Measurements from ENCODE around the gene DGKD. TPM values are rescaled to one million over a fixed set of nuclear protein-coding genes. Genes with fewer than 3 reads are reported as not detected.

The DGKD gene
- total RNA-seq, 1 donor from 2014 or later, result 17.7 TPM

- H3K36me3 ChIP-seq (ENCODE audit: insufficient read depth, low read length), result peaks cover 6% of the 10 kb centered on the region
- no peak overlapping the region for H3K4me3 Mint-ChIP-seq (ENCODE audit: unreplicated experiment)
- H3K27me3 ChIP-seq (ENCODE audit: insufficient read depth, low read length), result no peaks in the 10 kb centered on the region
- no peaks in the 10 kb centered on the region for H3K79me2 ChIP-seq (ENCODE audit: insufficient read depth, low read length)
- no peak overlapping the region for H3K9ac ChIP-seq (ENCODE audit: low read length)
- no peak overlapping the region for H3K27ac Mint-ChIP-seq (ENCODE audit: unreplicated experiment)
- peaks cover 15% of the 10 kb centered on the region for H3K9me3 Mint-ChIP-seq (ENCODE audit: unreplicated experiment)
- no peak overlapping the region for H2AFZ ChIP-seq (ENCODE audit: low read depth, low read length)
- H3K36me3 Mint-ChIP-seq (ENCODE audit: low read depth, unreplicated experiment), result peaks cover 14% of the 10 kb centered on the region
- TF ChIP-seq EZH2 (IDR thresholded peaks at IDR 0.05; ENCODE audit: insufficient read depth, low read length) (no peak), CTCF (IDR thresholded peaks at IDR 0.05; ENCODE audit: insufficient read depth, low read depth, low read length) (no peak)
- H3K9me3 ChIP-seq (ENCODE audit: insufficient read depth, low read depth, low read length), result no peaks in the 10 kb centered on the region
- no peak for DNase-seq (ENCODE audit: low read depth)
- H3K4me3 ChIP-seq (ENCODE audit: insufficient read depth, low read depth, low read length), result no peak overlapping the region
- FAIRE-seq, result no peak
- no peaks in the 10 kb centered on the region for H3K27me3 Mint-ChIP-seq (ENCODE audit: low read depth, unreplicated experiment)
- no peaks in the 10 kb centered on the region for H4K20me1 ChIP-seq (ENCODE audit: insufficient read depth, low read length)
- H3K4me1 Mint-ChIP-seq (ENCODE audit: low read depth, unreplicated experiment), result peaks cover 15% of the 10 kb centered on the region
- peaks cover 13% of the 10 kb centered on the region for H3K4me1 ChIP-seq (ENCODE audit: insufficient read depth, low read length)
- no peak overlapping the region for H3K27ac ChIP-seq (ENCODE audit: low read depth, low read length)
- H3K4me2 ChIP-seq (ENCODE audit: low read length), result no peak overlapping the region
Measured at GRCh38 chr2:233498126-233498525, 143.8 kb downstream of the DGKD start.

- H3K36me3 Mint-ChIP-seq (ENCODE audit: low read depth, unreplicated experiment), result peaks cover 19% of the 10 kb centered on the region
- Histone ChIP-seq H3K9ac (ENCODE audit: low read length) (no peak overlapping the region), H3K79me2 (ENCODE audit: insufficient read depth, low read length) (no peaks in the 10 kb centered on the region), H4K20me1 (ENCODE audit: insufficient read depth, low read length) (no peaks in the 10 kb centered on the region), H3K36me3 (ENCODE audit: insufficient read depth, low read length) (peaks cover 6% of the 10 kb centered on the region), H3K27ac (ENCODE audit: low read depth, low read length) (no peak overlapping the region), H3K4me3 (ENCODE audit: insufficient read depth, low read depth, low read length) (no peak overlapping the region), H3K4me1 (ENCODE audit: insufficient read depth, low read length) (peaks cover 13% of the 10 kb centered on the region), H3K4me2 (ENCODE audit: low read length) (no peak overlapping the region), H3K27me3 (ENCODE audit: insufficient read depth, low read length) (no peaks in the 10 kb centered on the region), H2AFZ (ENCODE audit: low read depth, low read length) (no peak overlapping the region), H3K9me3 (ENCODE audit: insufficient read depth, low read depth, low read length) (no peaks in the 10 kb centered on the region)
- H3K4me1 Mint-ChIP-seq (ENCODE audit: low read depth, unreplicated experiment), result peaks cover 15% of the 10 kb centered on the region
- H3K4me3 Mint-ChIP-seq (ENCODE audit: unreplicated experiment), result no peak overlapping the region
- no peaks in the 10 kb centered on the region for H3K27me3 Mint-ChIP-seq (ENCODE audit: low read depth, unreplicated experiment)
- FAIRE-seq, result no peak
- H3K27ac Mint-ChIP-seq (ENCODE audit: unreplicated experiment), result peak overlapping the region; percentile 5
- H3K9me3 Mint-ChIP-seq (ENCODE audit: unreplicated experiment), result peaks cover 20% of the 10 kb centered on the region
- DNase-seq (ENCODE audit: low read depth), result no peak
- TF ChIP-seq EZH2 (IDR thresholded peaks at IDR 0.05; ENCODE audit: insufficient read depth, low read length) (no peak), CTCF (IDR thresholded peaks at IDR 0.05; ENCODE audit: insufficient read depth, low read depth, low read length) (no peak)
Measured at GRCh38 chr2:233499928-233500327, 145.6 kb downstream of the DGKD start.

- Histone ChIP-seq H3K9ac (ENCODE audit: low read length) (peak overlapping the region; percentile 1), H3K4me1 (ENCODE audit: insufficient read depth, low read length) (peaks cover 13% of the 10 kb centered on the region), H3K4me3 (ENCODE audit: insufficient read depth, low read depth, low read length) (no peak overlapping the region), H3K27me3 (ENCODE audit: insufficient read depth, low read length) (no peaks in the 10 kb centered on the region), H2AFZ (ENCODE audit: low read depth, low read length) (no peak overlapping the region), H4K20me1 (ENCODE audit: insufficient read depth, low read length) (no peaks in the 10 kb centered on the region), H3K4me2 (ENCODE audit: low read length) (peak overlapping the region; percentile 2), H3K9me3 (ENCODE audit: insufficient read depth, low read depth, low read length) (no peaks in the 10 kb centered on the region), H3K36me3 (ENCODE audit: insufficient read depth, low read length) (peaks cover 4% of the 10 kb centered on the region), H3K79me2 (ENCODE audit: insufficient read depth, low read length) (no peaks in the 10 kb centered on the region), H3K27ac (ENCODE audit: low read depth, low read length) (peak overlapping the region; percentile 39)
- Mint-ChIP-seq H3K27me3 (ENCODE audit: low read depth, unreplicated experiment) (no peaks in the 10 kb centered on the region), H3K9me3 (ENCODE audit: unreplicated experiment) (peaks cover 22% of the 10 kb centered on the region), H3K27ac (ENCODE audit: unreplicated experiment) (peak overlapping the region; percentile 43), H3K4me1 (ENCODE audit: low read depth, unreplicated experiment) (peaks cover 15% of the 10 kb centered on the region), H3K4me3 (ENCODE audit: unreplicated experiment) (no peak overlapping the region), H3K36me3 (ENCODE audit: low read depth, unreplicated experiment) (peaks cover 24% of the 10 kb centered on the region)
- TF ChIP-seq CTCF (IDR thresholded peaks at IDR 0.05; ENCODE audit: insufficient read depth, low read depth, low read length) (no peak), EZH2 (IDR thresholded peaks at IDR 0.05; ENCODE audit: insufficient read depth, low read length) (no peak)
- FAIRE-seq, result peak; percentile 77
- peak; percentile 81 for DNase-seq (ENCODE audit: low read depth)
Measured at GRCh38 chr2:233501198-233502076, 147.1 kb downstream of the DGKD start.
